Stomach (tissue), 4 donors: Measurements from ENCODE around the gene SEMA5A.

Source experiments
- CTCF ChIP-seq, 7 experiments: fragments of 450-650 bp in 4 of 7; fragments of 200-600 bp in 3 of 7; sonication (generic) in 3 of 7; IDR thresholded peaks; one replicate each; pipeline ENCODE4 v1.5.1; 2016 to 2019; ENCODE audit warnings: antibody characterized with exemption in 7 of 7, control low read depth in 2 of 7, mild to moderate bottlenecking in 1 of 7
- POLR2AphosphoS5 ChIP-seq, 3 donors: sonication (generic); formaldehyde crosslinking; IDR thresholded peaks; one replicate each; pipeline ENCODE4 v1.6.1; 2016; ENCODE audit warnings: antibody characterized with exemption in 3 of 3

GRCh38 chr5:9324348-9325077 is 221.4 kb downstream of the SEMA5A start:
- TF ChIP-seq CTCF (IDR thresholded peaks at IDR 0.05) (no peak), POLR2AphosphoS5 (IDR thresholded peaks at IDR 0.05) (no peak)
